MCF 10A (cell line): ENCODE data around the gene DNAH5. TPM values are rescaled to one million over a fixed set of nuclear protein-coding genes. Genes with fewer than 3 reads are reported as not detected.
A peak's percentile ranks its signal among the peaks of the same experiment; 100 is the strongest.

ENCODE experiments used
- BruUV-seq: library from RNA; stranded (reverse); fragments of 400-500 nt; replicated peaks from 2 replicates; lab custom pipeline; 2021; lab: Mats Ljungman, UMichigan
- CTCF ChIA-PET: fragments of 300-600 bp; sonication (Branson Sonifier 250); formaldehyde crosslinking; extraction: SDS; loops from one replicate; lab custom pipeline; 2021; ENCODE audit warnings: antibody characterized with exemption, inconsistent platforms; lab: Yijun Ruan, JAX
- POLR2A ChIA-PET: fragments of 300-600, 350-650 bp; sonication (Branson Sonifier 250); formaldehyde crosslinking; extraction: SDS; loops from one replicate; lab custom pipeline; 2020; ENCODE audit warnings: antibody characterized with exemption, inconsistent platforms; lab: Yijun Ruan, JAX
- DNase-seq: peaks from one replicate; pipeline ENCODE4 v3.0.0-alpha.2; 2018; ENCODE audit not compliant: unreplicated experiment
- H3K27ac Mint-ChIP-seq: one replicate; pipeline ENCODE4 v1.8.0; 2022; ENCODE audit warnings: mild to moderate bottlenecking, low read depth, mixed read lengths; ENCODE audit not compliant: unreplicated experiment
- H3K27me3 Mint-ChIP-seq: one replicate; pipeline ENCODE4 v1.8.0; 2022; ENCODE audit warnings: mixed read lengths; ENCODE audit not compliant: insufficient read depth, unreplicated experiment
- H3K36me3 Mint-ChIP-seq: one replicate; pipeline ENCODE4 v1.8.0; 2022; ENCODE audit warnings: mild to moderate bottlenecking, moderate library complexity, mixed read lengths; ENCODE audit not compliant: insufficient read depth, unreplicated experiment
- H3K4me1 Mint-ChIP-seq: one replicate; pipeline ENCODE4 v1.8.0; 2022; ENCODE audit warnings: mixed read lengths; ENCODE audit not compliant: insufficient read depth, unreplicated experiment
- H3K4me3 Mint-ChIP-seq: one replicate; pipeline ENCODE4 v1.8.0; 2022; ENCODE audit warnings: mild to moderate bottlenecking, moderate library complexity, mixed read lengths; ENCODE audit not compliant: unreplicated experiment
- H3K9me3 Mint-ChIP-seq: one replicate; pipeline ENCODE4 v1.8.0; 2022; ENCODE audit warnings: mixed read lengths; ENCODE audit not compliant: unreplicated experiment
- intact Hi-C: fragments of 100-400 bp; cut with micrococcal nuclease; formaldehyde crosslinking; loops from 2 replicates; pipeline ENCODE4 v1.14.1; 2022
- total RNA-seq: library from RNA; stranded (reverse); gene quantifications from 2 replicates; pipeline ENCODE4 v1.2.3, GENCODE V29; 2022
- TF ChIP-seq, protein P1 (sequence below): fragments of 200-600 bp; IDR thresholded peaks from one replicate; pipeline ENCODE4 v1.8.0; 2022; ENCODE audit warnings: antibody characterized with exemption, mild to moderate bottlenecking; ENCODE audit not compliant: unreplicated experiment

The DNAH5 gene
- total RNA-seq, 1 experiment from 2014 or later: 0.05 TPM

DNA sequence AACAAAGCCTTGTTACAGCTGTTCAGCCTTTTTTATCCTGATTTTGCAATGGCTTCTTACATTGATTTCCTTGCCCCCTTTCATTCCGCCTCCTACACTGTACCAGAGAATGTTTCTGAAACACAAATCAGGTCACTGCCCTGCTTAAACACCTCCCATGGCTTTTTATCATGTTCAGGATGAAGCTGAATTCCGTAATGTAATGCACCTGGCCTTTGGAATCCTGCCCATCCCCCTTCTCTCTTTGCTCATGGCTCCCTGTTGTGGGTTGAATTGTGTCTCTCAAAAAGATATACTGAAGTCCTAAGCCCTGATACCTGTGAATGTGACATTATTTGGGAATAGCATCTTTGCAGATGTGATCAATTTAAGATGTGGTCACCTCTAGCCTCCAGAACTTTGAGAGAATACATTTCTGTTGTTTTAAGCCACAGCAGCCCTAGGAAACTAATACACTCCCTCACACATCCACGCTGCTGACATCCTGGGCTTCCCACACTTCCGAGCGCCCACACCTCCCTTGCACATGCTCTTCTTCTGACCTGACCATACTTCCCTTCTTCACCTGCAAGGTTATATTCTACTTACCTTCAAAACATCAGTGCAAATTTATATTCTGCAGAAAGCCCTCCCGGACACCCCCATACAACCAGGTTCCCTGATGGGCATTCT is 101.2 kb downstream of the DNAH5 start:
- Mint-ChIP-seq H3K36me3 (no peaks in the 10 kb centered on the region), H3K4me1 (no peaks in the 10 kb centered on the region), H3K27me3 (no peaks in the 10 kb centered on the region), H3K27ac (no peak overlapping the region), H3K4me3 (no peak overlapping the region), H3K9me3 (no peaks in the 10 kb centered on the region)
- intact Hi-C loops: no loop called here
- ChIA-PET POLR2A (interaction anchor here (0.8 kb wide), 1 partner anchor 267 kb away, joined by 3 read pairs; no protein-coding TSS in a partner anchor), CTCF (no interaction called here)
- TF ChIP-seq, protein P1, sequence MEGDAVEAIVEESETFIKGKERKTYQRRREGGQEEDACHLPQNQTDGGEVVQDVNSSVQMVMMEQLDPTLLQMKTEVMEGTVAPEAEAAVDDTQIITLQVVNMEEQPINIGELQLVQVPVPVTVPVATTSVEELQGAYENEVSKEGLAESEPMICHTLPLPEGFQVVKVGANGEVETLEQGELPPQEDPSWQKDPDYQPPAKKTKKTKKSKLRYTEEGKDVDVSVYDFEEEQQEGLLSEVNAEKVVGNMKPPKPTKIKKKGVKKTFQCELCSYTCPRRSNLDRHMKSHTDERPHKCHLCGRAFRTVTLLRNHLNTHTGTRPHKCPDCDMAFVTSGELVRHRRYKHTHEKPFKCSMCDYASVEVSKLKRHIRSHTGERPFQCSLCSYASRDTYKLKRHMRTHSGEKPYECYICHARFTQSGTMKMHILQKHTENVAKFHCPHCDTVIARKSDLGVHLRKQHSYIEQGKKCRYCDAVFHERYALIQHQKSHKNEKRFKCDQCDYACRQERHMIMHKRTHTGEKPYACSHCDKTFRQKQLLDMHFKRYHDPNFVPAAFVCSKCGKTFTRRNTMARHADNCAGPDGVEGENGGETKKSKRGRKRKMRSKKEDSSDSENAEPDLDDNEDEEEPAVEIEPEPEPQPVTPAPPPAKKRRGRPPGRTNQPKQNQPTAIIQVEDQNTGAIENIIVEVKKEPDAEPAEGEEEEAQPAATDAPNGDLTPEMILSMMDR: no peak
- no TSS peak for BruUV-seq
- DNase-seq: no peak

DNA sequence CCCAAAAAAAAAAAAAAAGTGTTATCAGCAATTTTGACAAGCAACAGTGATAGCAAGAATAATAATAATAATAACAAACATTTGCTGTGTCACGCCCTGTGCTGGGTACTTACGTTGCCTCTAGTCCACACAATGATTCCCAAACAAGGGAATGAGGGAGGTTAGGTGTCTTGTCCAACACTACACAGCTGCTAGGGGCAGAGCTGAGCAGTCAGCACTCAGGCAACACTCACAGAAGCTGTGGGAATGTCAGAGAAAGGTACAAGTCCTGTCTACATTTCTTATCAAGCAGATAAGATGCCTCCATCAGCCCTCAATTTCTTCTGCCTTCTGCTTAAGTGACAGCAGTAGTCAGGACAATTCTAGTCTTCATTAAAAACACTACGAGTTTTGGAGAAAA is 111.0 kb downstream of the DNAH5 start:
- no peak overlapping the region for H3K4me3 Mint-ChIP-seq
- peaks cover 5% of the 10 kb centered on the region for H3K4me1 Mint-ChIP-seq
- H3K9me3 Mint-ChIP-seq: no peaks in the 10 kb centered on the region
- H3K36me3 Mint-ChIP-seq: no peaks in the 10 kb centered on the region
- H3K27me3 Mint-ChIP-seq: no peaks in the 10 kb centered on the region
- ChIA-PET POLR2A (no interaction called here), CTCF (interaction anchor here (0.9 kb wide), 1 partner anchor 124 kb away, joined by 4 read pairs; no protein-coding TSS in a partner anchor)
- BruUV-seq: no TSS peak
- no peak for DNase-seq
- no peak overlapping the region for H3K27ac Mint-ChIP-seq
- TF ChIP-seq, protein P1: no peak
- intact Hi-C loops: no loop called here

DNA sequence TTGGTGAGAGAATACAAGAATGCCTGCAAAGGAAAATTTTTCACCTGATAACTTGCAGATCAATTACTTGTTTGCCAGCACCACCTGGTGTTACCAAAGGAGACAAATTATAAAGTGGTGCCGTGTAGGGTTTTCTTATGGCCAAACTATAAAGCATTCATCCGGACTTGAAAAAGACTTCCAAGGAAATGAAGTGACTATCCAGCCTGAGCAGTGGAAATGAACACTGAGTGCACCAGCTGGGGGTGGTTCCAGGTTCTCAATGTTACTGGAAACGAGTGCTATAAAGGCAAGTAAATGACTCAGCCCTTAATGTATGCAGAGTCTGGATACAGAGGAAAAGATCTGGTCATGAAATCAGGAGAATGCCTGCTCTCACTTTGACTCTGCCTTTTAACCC is 113.1 kb downstream of the DNAH5 start:
- BruUV-seq: no TSS peak
- TF ChIP-seq, protein P1: peak; percentile 18
- no peaks in the 10 kb centered on the region for H3K9me3 Mint-ChIP-seq
- H3K4me3 Mint-ChIP-seq: no peak overlapping the region
- no peaks in the 10 kb centered on the region for H3K36me3 Mint-ChIP-seq
- intact Hi-C loops: no loop called here
- DNase-seq: peak; percentile 36
- POLR2A ChIA-PET: interaction anchor here (0.7 kb wide), 1 partner anchor 9 kb away, joined by 3 read pairs; no protein-coding TSS in a partner anchor
- H3K4me1 Mint-ChIP-seq: peaks cover 5% of the 10 kb centered on the region
- CTCF ChIA-PET: interaction anchor here (1.0 kb wide), 1 partner anchor 352 kb away, joined by 3 read pairs; no protein-coding TSS in a partner anchor
- no peaks in the 10 kb centered on the region for H3K27me3 Mint-ChIP-seq
- H3K27ac Mint-ChIP-seq: no peak overlapping the region

DNA sequence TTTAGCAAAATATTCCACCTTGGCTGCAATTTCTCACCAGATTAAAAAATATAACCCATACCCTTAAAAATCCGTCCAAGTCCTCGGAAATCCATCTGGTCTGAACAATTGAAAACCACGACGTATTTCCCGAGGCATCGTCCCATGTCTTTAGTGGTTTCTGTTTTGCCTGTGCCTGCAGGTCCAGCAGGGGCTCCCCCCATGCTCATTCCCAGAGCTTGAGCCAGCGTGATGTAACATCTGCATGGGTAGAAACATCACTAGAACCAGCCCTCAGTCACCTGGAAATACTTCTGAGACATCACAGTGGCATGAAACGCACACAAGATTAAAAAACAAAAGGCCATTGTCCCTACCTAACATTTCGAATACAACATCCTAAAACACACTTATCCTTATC is 114.0 kb downstream of the DNAH5 start:
- H3K9me3 Mint-ChIP-seq: no peaks in the 10 kb centered on the region
- BruUV-seq: no TSS peak
- no peak overlapping the region for H3K4me3 Mint-ChIP-seq
- CTCF ChIA-PET: interaction anchor here (0.7 to 1.1 kb wide), 2 partner anchors 59 to 352 kb away, joined by 3 read pairs; no protein-coding TSS in a partner anchor
- H3K36me3 Mint-ChIP-seq: no peaks in the 10 kb centered on the region
- intact Hi-C loops: no loop called here
- H3K27ac Mint-ChIP-seq: no peak overlapping the region
- TF ChIP-seq, protein P1: no peak
- DNase-seq: peak; percentile 45
- H3K27me3 Mint-ChIP-seq: no peaks in the 10 kb centered on the region
- H3K4me1 Mint-ChIP-seq: peaks cover 5% of the 10 kb centered on the region
- POLR2A ChIA-PET: interaction anchor here (0.7 kb wide), 1 partner anchor 75 kb away, joined by 3 read pairs; no protein-coding TSS in a partner anchor
